IMR-90 (cell line): ENCODE data around the gene SYNE2. TPM values are rescaled to one million over a fixed set of nuclear protein-coding genes. Genes with fewer than 3 reads are reported as not detected.

Source experiments
- ATAC-seq: fragments of 200-7000 bp; cut with Tn5 transposase; 2 replicates; pipeline ENCODE4 v1.9.1; 2020; ENCODE audit warnings: low read depth, mild to moderate bottlenecking, moderate library complexity
- BruUV-seq: library from RNA; stranded (reverse); fragments of 400-500 nt; replicated peaks from 2 replicates; lab custom pipeline; 2021; lab: Mats Ljungman, UMichigan
- CTCF ChIA-PET: fragments of 300-600 bp; formaldehyde crosslinking; extraction: SDS; loops from one replicate; lab custom pipeline; 2021; ENCODE audit warnings: antibody characterized with exemption; lab: Yijun Ruan, JAX
- POLR2A ChIA-PET: fragments of 300-600 bp; sonication (Branson Sonifier 250); formaldehyde crosslinking; loops from one replicate; lab custom pipeline; 2022; ENCODE audit warnings: antibody characterized with exemption; ENCODE audit not compliant: unreplicated experiment; lab: Charles Lee
- DNase-seq: peaks from one replicate; pipeline ENCODE4 v3.0.0; 2013
- H2AFZ ChIP-seq: replicated peaks from 2 replicates; pipeline ENCODE3; 2013; ENCODE audit warnings: low read length, mild to moderate bottlenecking; ENCODE audit not compliant: poor library complexity
- H2AK5ac ChIP-seq: 2 replicates; pipeline ENCODE4 v1.6.1; 2013; ENCODE audit warnings: low read depth, low read length, inconsistent platforms
- H2AK9ac ChIP-seq: replicated peaks from 2 replicates; pipeline ENCODE3; 2013; ENCODE audit warnings: mild to moderate bottlenecking, low read depth, low read length, moderate library complexity; ENCODE audit not compliant: poor library complexity
- H2BK120ac ChIP-seq: 2 replicates; pipeline ENCODE4 v1.6.1; 2013; ENCODE audit warnings: low read depth, low read length, inconsistent platforms
- H2BK15ac ChIP-seq: 3 replicates; pipeline ENCODE4 v1.6.1; 2013; ENCODE audit warnings: low read depth, low read length, inconsistent platforms
- H2BK20ac ChIP-seq: 2 replicates; pipeline ENCODE4 v1.6.1; 2013; ENCODE audit warnings: low read depth, mild to moderate bottlenecking, inconsistent platforms, low read length, moderate library complexity
- H2BK5ac ChIP-seq: 2 replicates; pipeline ENCODE4 v1.6.1; 2013; ENCODE audit warnings: mild to moderate bottlenecking, low read depth, low read length, inconsistent platforms; ENCODE audit not compliant: poor library complexity, severe bottlenecking
- H3K14ac ChIP-seq: replicated peaks from 2 replicates; pipeline ENCODE4 v1.6.1; 2013; ENCODE audit warnings: low read depth, low read length, inconsistent platforms
- H3K18ac ChIP-seq: 2 replicates; pipeline ENCODE4 v1.6.1; 2013; ENCODE audit warnings: low read depth, low read length, control low read depth
- H3K23ac ChIP-seq: 2 replicates; pipeline ENCODE4 v1.6.1; 2013; ENCODE audit warnings: low read depth, low read length, inconsistent platforms
- H3K27ac ChIP-seq: 2 replicates; pipeline ENCODE4 v1.5.1; 2013; ENCODE audit warnings: mild to moderate bottlenecking, control low read depth, low read length; ENCODE audit not compliant: insufficient read depth
- H3K27me3 ChIP-seq: 2 replicates; pipeline ENCODE4 v1.6.1; 2013; ENCODE audit warnings: low read length; ENCODE audit not compliant: control insufficient read depth, insufficient read depth
- H3K36me3 ChIP-seq: 2 replicates; pipeline ENCODE4 v1.6.1; 2013; ENCODE audit warnings: low read length, mixed read lengths; ENCODE audit not compliant: control insufficient read depth, insufficient read depth
- H3K4ac ChIP-seq: 2 replicates; pipeline ENCODE4 v1.6.1; 2013; ENCODE audit warnings: low read depth, low read length, inconsistent platforms
- H3K4me1 ChIP-seq: 2 replicates; pipeline ENCODE4 v1.6.1; 2013; ENCODE audit warnings: low read length, mixed read lengths; ENCODE audit not compliant: control insufficient read depth, insufficient read depth
- H3K4me2 ChIP-seq: 2 replicates; pipeline ENCODE4 v1.6.1; 2013; ENCODE audit warnings: low read depth, mild to moderate bottlenecking, control low read depth, low read length, moderate library complexity
- H3K4me3 ChIP-seq: 2 replicates; pipeline ENCODE4 v1.5.1; 2013; ENCODE audit warnings: low read depth, mild to moderate bottlenecking, control low read depth, low read length, moderate library complexity; ENCODE audit not compliant: insufficient read depth
- H3K56ac ChIP-seq: 2 replicates; pipeline ENCODE4 v1.6.1; 2013; ENCODE audit warnings: low read length, inconsistent platforms; ENCODE audit not compliant: insufficient read depth; ENCODE audit errors: extremely low read depth
- H3K79me1 ChIP-seq, 2 experiments: 2 replicates each; pipeline ENCODE4 v1.6.1; 2013; ENCODE audit warnings: low read length in 2 of 2, inconsistent platforms in 1 of 2, low read depth in 1 of 2
- H3K9ac ChIP-seq: 2 replicates; pipeline ENCODE4 v1.6.1; 2013; ENCODE audit warnings: low read depth, low read length, control low read depth
- H3K9me1 ChIP-seq: 2 replicates; pipeline ENCODE4 v1.6.1; 2013; ENCODE audit warnings: low read length, inconsistent platforms; ENCODE audit not compliant: insufficient read depth
- H3K9me3 ChIP-seq: 2 replicates; pipeline ENCODE4 v1.6.1; 2013; ENCODE audit warnings: low read length; ENCODE audit not compliant: control insufficient read depth, insufficient read depth
- H4K20me1 ChIP-seq: 2 replicates; pipeline ENCODE4 v1.6.1; 2013; ENCODE audit warnings: low read length, inconsistent platforms; ENCODE audit not compliant: insufficient read depth
- H4K5ac ChIP-seq: 2 replicates; pipeline ENCODE4 v1.6.1; 2013; ENCODE audit warnings: mild to moderate bottlenecking, low read depth, low read length, control low read depth
- H4K8ac ChIP-seq, 2 experiments: 2 replicates each; pipeline ENCODE4 v1.6.1; 2013; ENCODE audit warnings: low read depth in 2 of 2, low read length in 2 of 2, control low read depth in 1 of 2, inconsistent platforms in 1 of 2
- H4K91ac ChIP-seq: 2 replicates; pipeline ENCODE4 v1.6.1; 2013; ENCODE audit warnings: low read depth, low read length, inconsistent platforms; ENCODE audit not compliant: insufficient read depth
- BHLHE40 ChIP-seq: fragments of 150-350 bp; IDR thresholded peaks from 2 replicates; pipeline ENCODE4 v1.6.1; 2016; ENCODE audit warnings: mild to moderate bottlenecking, low read depth, low read length
- CEBPB ChIP-seq: IDR thresholded peaks from 2 replicates; pipeline ENCODE4 v1.6.1; 2012; ENCODE audit warnings: low read depth, low read length, improper control_type of control experiment
- CHD1 ChIP-seq: IDR thresholded peaks from 2 replicates; pipeline ENCODE4 v1.6.1; 2012; ENCODE audit warnings: low read depth, low read length, improper control_type of control experiment
- CTCF ChIP-seq: conservative IDR thresholded peaks from 2 replicates; pipeline ENCODE4 v1.5.1; 2012; ENCODE audit warnings: mild to moderate bottlenecking, low read depth, low read length, improper control_type of control experiment
- ELK1 ChIP-seq: fragments of 150-350 bp; IDR thresholded peaks from 2 replicates; pipeline ENCODE4 v1.6.1; 2016; ENCODE audit warnings: low read depth, mild to moderate bottlenecking, low read length, moderate library complexity, borderline replicate concordance
- FOS ChIP-seq: fragments of 150-350 bp; IDR thresholded peaks from 2 replicates; pipeline ENCODE4 v1.6.1; 2016; ENCODE audit warnings: low read depth, low read length
- MAFK ChIP-seq: IDR thresholded peaks from 2 replicates; pipeline ENCODE4 v1.6.1; 2012; ENCODE audit warnings: low read depth, low read length, improper control_type of control experiment
- MAZ ChIP-seq: IDR thresholded peaks from 2 replicates; pipeline ENCODE4 v1.6.1; 2012; ENCODE audit warnings: low read depth, mild to moderate bottlenecking, low read length, improper control_type of control experiment, moderate library complexity, borderline replicate concordance
- MXI1 ChIP-seq: IDR thresholded peaks from 2 replicates; pipeline ENCODE4 v1.6.1; 2012; ENCODE audit warnings: low read depth, mild to moderate bottlenecking, low read length, moderate library complexity, borderline replicate concordance
- NFE2L2 ChIP-seq: fragments of 150-350 bp; IDR thresholded peaks from 2 replicates; pipeline ENCODE4 v1.6.1; 2016; ENCODE audit warnings: low read depth, mild to moderate bottlenecking, low read length
- POLR2A ChIP-seq: IDR thresholded peaks from 2 replicates; pipeline ENCODE4 v1.6.1; 2012; ENCODE audit warnings: mild to moderate bottlenecking, low read depth, low read length
- RAD21 ChIP-seq: IDR thresholded peaks from 2 replicates; pipeline ENCODE4 v1.6.1; 2012; ENCODE audit warnings: low read length, improper control_type of control experiment
- RFX5 ChIP-seq: IDR thresholded peaks from 2 replicates; pipeline ENCODE4 v1.8.0; 2012; ENCODE audit warnings: low read depth, mild to moderate bottlenecking, low read length, moderate library complexity
- SMC3 ChIP-seq: fragments of 150-350 bp; IDR thresholded peaks from 2 replicates; pipeline ENCODE4 v1.6.1; 2016; ENCODE audit warnings: low read depth, mild to moderate bottlenecking, antibody characterized with exemption, low read length, moderate library complexity
- WGBS, 2 experiments: methylation state at CpG; one replicate each; pipeline versions ENCODE4 v1.1.5 to v1.1.7; 2013; ENCODE audit warnings: missing lambda C conversion rate in 2 of 2; ENCODE audit not compliant: insufficient read length in 1 of 2; ENCODE audit errors: extremely low coverage in 2 of 2; 5-methylcytosine and 5-hydroxymethylcytosine counted together
- dilution Hi-C: fragments of 300-500 bp; cut with HindIII; formaldehyde crosslinking; loops from one replicate; pipeline ENCODE4 v1.14.3; 2018; ENCODE audit warnings: low sequenced_read_pairs; ENCODE audit not compliant: unreplicated experiment
- in situ Hi-C: fragments of 300-500 bp; cut with MboI; formaldehyde crosslinking; loops from 3 replicates; pipeline ENCODE4 v1.14.3; 2019; ENCODE audit warnings: low sequenced_read_pairs, inconsistent platforms, mixed read lengths
- intact Hi-C: fragments of 100-400 bp; cut with micrococcal nuclease; formaldehyde crosslinking; loops from 2 replicates; pipeline ENCODE4 v1.10.0; 2022
- polyA plus RNA-seq, 3 experiments: library from polyadenylated mRNA; depleted of rRNA; stranded (reverse); fragments of >200 nt; gene quantifications; 2 replicates each; pipeline ENCODE4 v1.2.3, GENCODE V29; 2012; ENCODE audit warnings: low replicate concordance in 1 of 3
- total RNA-seq: library from RNA; depleted of rRNA; stranded (reverse); fragments of >200 nt; gene quantifications from 2 replicates; pipeline ENCODE4 v1.2.3, GENCODE V29; 2012

The SYNE2 gene
- total and polyA plus RNA-seq, 2 of the 4 experiments (the other 2 are of a cell fraction) = 5.2 to 28.9 TPM

- no peak for TF ChIP-seq MAZ
These were observed 260.3 kb downstream of the SYNE2 start (continued) for GRCh38 chr14:64112867-64113678.

- Histone ChIP-seq H3K18ac (no peak overlapping the region), H4K8ac (no peak overlapping the region), H4K91ac (no peak overlapping the region), H4K5ac (no peak overlapping the region), H3K14ac (no peak overlapping the region), H3K4me3 (no peak overlapping the region), H2BK120ac (no peak overlapping the region), H3K9me1 (no peaks in the 10 kb centered on the region; the same call in 1 of the 2 replicates), H2BK15ac (no peak overlapping the region), H2AK9ac (peak overlapping the region; percentile 81), H3K4ac (no peak overlapping the region), H2AK5ac (peak overlapping the region; percentile 2; the same call in 1 of the 2 replicates), H3K27ac (no peak overlapping the region), H2BK5ac (no peak overlapping the region), H2AFZ (peak overlapping the region; percentile 60), H3K4me1 (peaks cover 8% of the 10 kb centered on the region), H3K36me3 (no peaks in the 10 kb centered on the region), H3K4me2 (no peak overlapping the region), H3K79me1 (no peaks in the 10 kb centered on the region), H2BK20ac (no peak overlapping the region), H3K56ac (no peak overlapping the region), H3K9ac (no peak overlapping the region), H4K20me1 (no peaks in the 10 kb centered on the region), H3K27me3 (no peaks in the 10 kb centered on the region), H3K9me3 (no peaks in the 10 kb centered on the region), H3K23ac (0 out of 2 replicates have a peak overlapping the region, but pooled peaks have one; percentile 9)
- no CpG with 5 or more reads among the region's 9 CpGs for WGBS, 2 experiments
- DNase-seq = peak; percentile 21
- ChIA-PET CTCF (interaction anchor here (0.6 kb wide), 1 partner anchor 10 kb away, joined by 3 read pairs; no protein-coding TSS in a partner anchor), POLR2A (no interaction called here)
- ATAC-seq = no peak
- BruUV-seq = no TSS peak
- dilution Hi-C loops (no loop called here), intact Hi-C loops (no loop called here), in situ Hi-C loops (no loop called here)
- no peak for TF ChIP-seq BHLHE40
- TF ChIP-seq CEBPB = no peak
- no peak for TF ChIP-seq NFE2L2
- no peak for TF ChIP-seq FOS
- no peak for TF ChIP-seq RFX5
- TF ChIP-seq CTCF = no peak
- no peak for TF ChIP-seq SMC3
- TF ChIP-seq POLR2A = no peak
- TF ChIP-seq CHD1 = no peak
- TF ChIP-seq MXI1 = no peak
- TF ChIP-seq RAD21 = no peak
- TF ChIP-seq ELK1 = no peak
- no peak for TF ChIP-seq MAZ
- TF ChIP-seq MAFK = no peak
These were observed 261.4 kb downstream of the SYNE2 start for GRCh38 chr14:64114166-64114565.
